MM.1S (cell line): ENCODE results near the gene TBC1D20.

Experiments
- CTCF ChIP-seq: fragments of 300-600 bp; sonication (generic); IDR thresholded peaks from 2 replicates; pipeline ENCODE4 v1.5.1; 2016; ENCODE audit warnings: antibody characterized with exemption, low read length, mixed read lengths
- EZH2 ChIP-seq: fragments of 300-600 bp; sonication (generic); optimal IDR thresholded peaks from 2 replicates; pipeline ENCODE3; 2017; ENCODE audit warnings: low read depth, mild to moderate bottlenecking, antibody characterized with exemption, low read length, mixed read lengths

DNA sequence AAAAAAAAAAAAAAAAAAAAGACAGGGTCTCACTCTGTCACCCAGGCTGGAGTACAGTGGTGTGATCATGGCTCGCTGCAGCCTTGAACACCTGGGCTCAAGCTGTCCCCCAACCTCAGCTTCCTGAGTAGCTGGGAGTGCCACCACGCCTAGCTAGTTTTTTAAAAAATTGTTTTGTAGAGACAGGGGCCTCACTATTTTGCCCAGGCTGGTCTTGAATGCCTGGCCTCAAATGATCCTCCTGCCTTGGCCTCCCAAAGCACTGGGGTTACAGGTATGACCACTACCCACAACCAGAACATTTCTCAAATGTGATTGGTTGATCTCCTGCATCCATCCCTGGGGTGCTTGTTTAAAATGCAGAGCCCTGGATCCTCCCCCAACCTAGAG, 59.8 kb downstream of the TBC1D20 start:
- TF ChIP-seq CTCF, result no peak
- no peak for TF ChIP-seq EZH2
